GM12801 (cell line): Measurements from ENCODE around the gene SEMA5A.

ENCODE experiments used
- CTCF ChIP-seq: IDR thresholded peaks from one replicate; pipeline ENCODE4 v1.5.1; 2011; ENCODE audit warnings: control low read depth; ENCODE audit not compliant: insufficient read length; ENCODE audit errors: extremely low read depth

The SEMA5A gene

GRCh38 chr5:9386945-9387344 lies 158.9 kb downstream of the SEMA5A start:
- TF ChIP-seq CTCF, result no peak

- no peak for TF ChIP-seq CTCF
Observed at GRCh38 chr5:9382522-9382921, 163.4 kb downstream of the SEMA5A start.

GRCh38 chr5:9381464-9381863 lies 164.4 kb downstream of the SEMA5A start:
- no peak for TF ChIP-seq CTCF

GRCh38 chr5:9380109-9380508 lies 165.8 kb downstream of the SEMA5A start:
- TF ChIP-seq CTCF, result no peak

GRCh38 chr5:9376363-9377117 lies 169.3 kb downstream of the SEMA5A start:
- no peak for TF ChIP-seq CTCF

GRCh38 chr5:9375756-9376155 lies 170.1 kb downstream of the SEMA5A start:
- TF ChIP-seq CTCF, result no peak

- no peak for TF ChIP-seq CTCF
Observed at GRCh38 chr5:9374025-9374424, 171.8 kb downstream of the SEMA5A start.
